ENCODE measurements around the gene CILP2. TPM values are rescaled to one million over a fixed set of nuclear protein-coding genes. Genes with fewer than 3 reads are reported as not detected.

Gene CILP2
- total and polyA plus RNA-seq, 2 of the 4 experiments (the other 2 are of a cell fraction), result 0.18 to 0.87 TPM

DNA sequence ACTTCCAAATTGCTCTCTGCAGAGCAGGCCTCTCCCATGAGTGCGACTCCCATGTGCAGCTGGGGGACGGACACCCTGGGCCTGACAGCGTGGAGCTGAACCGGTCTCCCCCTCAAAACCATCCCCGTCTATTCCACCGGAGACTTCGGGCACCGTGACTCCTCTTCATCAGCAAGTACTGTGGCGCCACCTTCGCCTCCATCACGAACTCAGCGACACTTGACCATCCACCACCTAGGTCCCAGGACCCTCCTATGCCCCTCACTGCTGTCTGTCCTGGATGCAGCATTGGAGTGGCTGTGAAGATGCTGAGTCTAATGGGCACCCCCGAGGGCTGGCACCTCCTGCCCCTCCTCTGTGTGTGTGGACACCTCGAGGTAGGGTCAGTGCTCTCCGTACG is 20.6 kb downstream of the CILP2 start:
- TF ChIP-seq NFE2L2 (IDR thresholded peaks at IDR 0.05; ENCODE audit: low read depth, low read length), result no peak
- TF ChIP-seq, protein P1, sequence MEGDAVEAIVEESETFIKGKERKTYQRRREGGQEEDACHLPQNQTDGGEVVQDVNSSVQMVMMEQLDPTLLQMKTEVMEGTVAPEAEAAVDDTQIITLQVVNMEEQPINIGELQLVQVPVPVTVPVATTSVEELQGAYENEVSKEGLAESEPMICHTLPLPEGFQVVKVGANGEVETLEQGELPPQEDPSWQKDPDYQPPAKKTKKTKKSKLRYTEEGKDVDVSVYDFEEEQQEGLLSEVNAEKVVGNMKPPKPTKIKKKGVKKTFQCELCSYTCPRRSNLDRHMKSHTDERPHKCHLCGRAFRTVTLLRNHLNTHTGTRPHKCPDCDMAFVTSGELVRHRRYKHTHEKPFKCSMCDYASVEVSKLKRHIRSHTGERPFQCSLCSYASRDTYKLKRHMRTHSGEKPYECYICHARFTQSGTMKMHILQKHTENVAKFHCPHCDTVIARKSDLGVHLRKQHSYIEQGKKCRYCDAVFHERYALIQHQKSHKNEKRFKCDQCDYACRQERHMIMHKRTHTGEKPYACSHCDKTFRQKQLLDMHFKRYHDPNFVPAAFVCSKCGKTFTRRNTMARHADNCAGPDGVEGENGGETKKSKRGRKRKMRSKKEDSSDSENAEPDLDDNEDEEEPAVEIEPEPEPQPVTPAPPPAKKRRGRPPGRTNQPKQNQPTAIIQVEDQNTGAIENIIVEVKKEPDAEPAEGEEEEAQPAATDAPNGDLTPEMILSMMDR (conservative IDR thresholded peaks at IDR 0.05; ENCODE audit: low read depth, low read length), result no peak
- no peak for TF ChIP-seq MAFK (IDR thresholded peaks at IDR 0.05; ENCODE audit: low read depth, low read length)
- TF ChIP-seq RFX5 (IDR thresholded peaks at IDR 0.05; ENCODE audit: low read depth, low read length), result no peak
- TF ChIP-seq BHLHE40 (IDR thresholded peaks at IDR 0.05; ENCODE audit: low read depth, low read length), result no peak
- TF ChIP-seq POLR2A (IDR thresholded peaks at IDR 0.05; ENCODE audit: low read depth, low read length), result no peak
- no peak for TF ChIP-seq MXI1 (IDR thresholded peaks at IDR 0.05; ENCODE audit: borderline replicate concordance, low read depth, low read length)
- no peak for TF ChIP-seq RAD21 (IDR thresholded peaks at IDR 0.05; ENCODE audit: low read length)
- no peak for TF ChIP-seq FOS (IDR thresholded peaks at IDR 0.05; ENCODE audit: low read depth, low read length)
- TF ChIP-seq SMC3 (IDR thresholded peaks at IDR 0.05; ENCODE audit: low read depth, low read length), result no peak
- TF ChIP-seq CEBPB (IDR thresholded peaks at IDR 0.05; ENCODE audit: low read depth, low read length), result no peak
- TF ChIP-seq, protein P2, sequence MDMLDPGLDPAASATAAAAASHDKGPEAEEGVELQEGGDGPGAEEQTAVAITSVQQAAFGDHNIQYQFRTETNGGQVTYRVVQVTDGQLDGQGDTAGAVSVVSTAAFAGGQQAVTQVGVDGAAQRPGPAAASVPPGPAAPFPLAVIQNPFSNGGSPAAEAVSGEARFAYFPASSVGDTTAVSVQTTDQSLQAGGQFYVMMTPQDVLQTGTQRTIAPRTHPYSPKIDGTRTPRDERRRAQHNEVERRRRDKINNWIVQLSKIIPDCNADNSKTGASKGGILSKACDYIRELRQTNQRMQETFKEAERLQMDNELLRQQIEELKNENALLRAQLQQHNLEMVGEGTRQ (IDR thresholded peaks at IDR 0.05; ENCODE audit: low read depth, low read length), result no peak
- no peak for TF ChIP-seq CHD1 (IDR thresholded peaks at IDR 0.05; ENCODE audit: low read depth, low read length)
- no peak for TF ChIP-seq MAZ (IDR thresholded peaks at IDR 0.05; ENCODE audit: borderline replicate concordance, low read depth, low read length)
- no peak for TF ChIP-seq ELK1 (IDR thresholded peaks at IDR 0.05; ENCODE audit: borderline replicate concordance, low read depth, low read length)
- TF ChIP-seq RCOR1 (IDR thresholded peaks at IDR 0.05; ENCODE audit: insufficient replicate concordance, low read length), result no peak
- in situ Hi-C loops (cut with MboI; ENCODE audit: low sequenced_read_pairs) (no loop called here), dilution Hi-C loops (cut with HindIII; ENCODE audit: low sequenced_read_pairs, unreplicated experiment) (no loop called here), intact Hi-C loops (cut with micrococcal nuclease) (no loop called here)
- no peak overlapping the region for H3K56ac ChIP-seq (ENCODE audit: extremely low read depth, insufficient read depth, low read length)
- DNase-seq (no peak), ATAC-seq (ENCODE audit: low read depth) (no peak)
- H3K9me3 ChIP-seq (ENCODE audit: control insufficient read depth, insufficient read depth, low read length), result no peaks in the 10 kb centered on the region
- no peak overlapping the region for H2AFZ ChIP-seq (replicated peaks; ENCODE audit: low read length, poor library complexity)
- no peaks in the 10 kb centered on the region; the same call in 1 of the 2 replicates for H3K9me1 ChIP-seq (ENCODE audit: insufficient read depth, low read length)
- H3K27ac ChIP-seq (ENCODE audit: insufficient read depth, low read length), result no peak overlapping the region
- H4K5ac ChIP-seq (ENCODE audit: low read depth, low read length), result no peak overlapping the region
- H4K8ac ChIP-seq (ENCODE audit: low read depth in 2 of 2, low read length in 2 of 2), result no peak overlapping the region
- H3K14ac ChIP-seq (replicated peaks; ENCODE audit: low read depth, low read length), result no peak overlapping the region
- H3K36me3 ChIP-seq (ENCODE audit: control insufficient read depth, insufficient read depth, low read length), result no peaks in the 10 kb centered on the region
- H3K4me1 ChIP-seq (ENCODE audit: control insufficient read depth, insufficient read depth, low read length), result no peaks in the 10 kb centered on the region
- no peak overlapping the region for H2AK9ac ChIP-seq (replicated peaks; ENCODE audit: low read depth, low read length, poor library complexity)
- ChIA-PET CTCF (no interaction called here), POLR2A (ENCODE audit: unreplicated experiment) (no interaction called here)
- WGBS, 2 experiments (ENCODE audit: extremely low coverage in 2 of 2, insufficient read length in 1 of 2), result 95% methylated on average over 7 of the region's 16 CpGs; no CpG with 5 or more reads in 1 of the 2 experiments
- no peak overlapping the region for H3K18ac ChIP-seq (ENCODE audit: low read depth, low read length)
- H2BK120ac ChIP-seq (ENCODE audit: low read depth, low read length), result no peak overlapping the region
- H3K23ac ChIP-seq (ENCODE audit: low read depth, low read length), result no peak overlapping the region
- no TSS peak for BruUV-seq (replicated peaks)
- no peaks in the 10 kb centered on the region for H3K79me1 ChIP-seq (ENCODE audit: low read depth in 1 of 2, low read length in 2 of 2)
- no peak overlapping the region for H3K9ac ChIP-seq (ENCODE audit: low read depth, low read length)
- no peak overlapping the region for H3K4me2 ChIP-seq (ENCODE audit: low read depth, low read length)
- no peak overlapping the region for H2BK15ac ChIP-seq (ENCODE audit: low read depth, low read length)
- no peak overlapping the region for H4K91ac ChIP-seq (ENCODE audit: insufficient read depth, low read depth, low read length)
- H3K4me3 ChIP-seq (ENCODE audit: insufficient read depth, low read depth, low read length), result no peak overlapping the region
- no peak overlapping the region for H2BK5ac ChIP-seq (ENCODE audit: low read depth, low read length, poor library complexity, severe bottlenecking)
- no peaks in the 10 kb centered on the region for H3K27me3 ChIP-seq (ENCODE audit: control insufficient read depth, insufficient read depth, low read length)
- no peak overlapping the region for H2AK5ac ChIP-seq (ENCODE audit: low read depth, low read length)
- no peak overlapping the region for H3K4ac ChIP-seq (ENCODE audit: low read depth, low read length)
- no peak overlapping the region for H2BK20ac ChIP-seq (ENCODE audit: low read depth, low read length)
- H4K20me1 ChIP-seq (ENCODE audit: insufficient read depth, low read length), result no peaks in the 10 kb centered on the region

Data from IMR-90 (cell line).